DND-41 (cell line): ENCODE measurements around the gene TMEM270.

Experiments used
- ATAC-seq: fragments of 200-7000 bp; cut with Tn5 transposase; 3 replicates; pipeline ENCODE4 v1.9.1; 2021; ENCODE audit warnings: low read depth; ENCODE audit not compliant: insufficient read depth
- DNase-seq: peaks from one replicate; pipeline ENCODE4 v3.0.0-alpha.2; 2020
- H2AFZ ChIP-seq: 2 replicates; pipeline ENCODE4 v1.6.0; 2012; ENCODE audit warnings: low read depth, low read length
- H3K27ac ChIP-seq: 2 replicates; pipeline ENCODE4 v1.5.1; 2012; ENCODE audit warnings: low read length, inconsistent platforms
- H3K27me3 ChIP-seq: fragments of 200-600 bp; sonication (generic); 2 replicates; pipeline ENCODE4 v1.6.0; 2012; ENCODE audit warnings: low read length, mild to moderate bottlenecking, inconsistent platforms; ENCODE audit not compliant: insufficient read depth, poor library complexity
- H3K36me3 ChIP-seq: 2 replicates; pipeline ENCODE4 v1.5.1; 2012; ENCODE audit warnings: low read length, inconsistent platforms; ENCODE audit not compliant: insufficient read depth
- H3K4me1 ChIP-seq: 2 replicates; pipeline ENCODE4 v1.5.1; 2012; ENCODE audit warnings: mild to moderate bottlenecking, low read length; ENCODE audit not compliant: insufficient read depth
- H3K4me2 ChIP-seq: 2 replicates; pipeline ENCODE4 v1.6.0; 2012; ENCODE audit warnings: mild to moderate bottlenecking, moderate library complexity, low read length, inconsistent platforms; ENCODE audit not compliant: insufficient read depth
- H3K4me3 ChIP-seq, 2 experiments: fragments of 200-600 bp in 1 of 2; shearing (Covaris generic) in 1 of 2; 2 replicates each; pipeline ENCODE4 v1.5.1; 2012 to 2016; ENCODE audit warnings: inconsistent platforms in 2 of 2, low read length in 2 of 2, mild to moderate bottlenecking in 2 of 2, low read depth in 1 of 2, moderate library complexity in 1 of 2
- H3K79me2 ChIP-seq: 2 replicates; pipeline ENCODE4 v1.6.0; 2012; ENCODE audit warnings: low read length, inconsistent platforms; ENCODE audit not compliant: insufficient read depth
- H3K9ac ChIP-seq: 2 replicates; pipeline ENCODE4 v1.6.0; 2012; ENCODE audit warnings: low read depth, mild to moderate bottlenecking, inconsistent platforms, low read length, moderate library complexity
- H3K9me3 ChIP-seq: 2 replicates; pipeline ENCODE4 v1.5.1; 2012; ENCODE audit warnings: low read length, moderate library complexity, mild to moderate bottlenecking, inconsistent platforms; ENCODE audit not compliant: insufficient read depth, severe bottlenecking
- H4K20me1 ChIP-seq: 2 replicates; pipeline ENCODE4 v1.6.0; 2012; ENCODE audit warnings: low read length; ENCODE audit not compliant: insufficient read depth
- EZH2 ChIP-seq: IDR thresholded peaks from 3 replicates; pipeline ENCODE4 v1.6.1; 2012; ENCODE audit warnings: borderline replicate concordance, low read depth, mild to moderate bottlenecking, moderate library complexity, low read length, inconsistent platforms; ENCODE audit not compliant: severe bottlenecking
- TF ChIP-seq, protein P1 (sequence below): IDR thresholded peaks from 2 replicates; pipeline ENCODE4 v1.5.1; 2012; ENCODE audit warnings: borderline replicate concordance, low read length, moderate library complexity, mild to moderate bottlenecking; ENCODE audit not compliant: poor library complexity, severe bottlenecking; ENCODE audit errors: extremely low read depth

The TMEM270 gene

DNA sequence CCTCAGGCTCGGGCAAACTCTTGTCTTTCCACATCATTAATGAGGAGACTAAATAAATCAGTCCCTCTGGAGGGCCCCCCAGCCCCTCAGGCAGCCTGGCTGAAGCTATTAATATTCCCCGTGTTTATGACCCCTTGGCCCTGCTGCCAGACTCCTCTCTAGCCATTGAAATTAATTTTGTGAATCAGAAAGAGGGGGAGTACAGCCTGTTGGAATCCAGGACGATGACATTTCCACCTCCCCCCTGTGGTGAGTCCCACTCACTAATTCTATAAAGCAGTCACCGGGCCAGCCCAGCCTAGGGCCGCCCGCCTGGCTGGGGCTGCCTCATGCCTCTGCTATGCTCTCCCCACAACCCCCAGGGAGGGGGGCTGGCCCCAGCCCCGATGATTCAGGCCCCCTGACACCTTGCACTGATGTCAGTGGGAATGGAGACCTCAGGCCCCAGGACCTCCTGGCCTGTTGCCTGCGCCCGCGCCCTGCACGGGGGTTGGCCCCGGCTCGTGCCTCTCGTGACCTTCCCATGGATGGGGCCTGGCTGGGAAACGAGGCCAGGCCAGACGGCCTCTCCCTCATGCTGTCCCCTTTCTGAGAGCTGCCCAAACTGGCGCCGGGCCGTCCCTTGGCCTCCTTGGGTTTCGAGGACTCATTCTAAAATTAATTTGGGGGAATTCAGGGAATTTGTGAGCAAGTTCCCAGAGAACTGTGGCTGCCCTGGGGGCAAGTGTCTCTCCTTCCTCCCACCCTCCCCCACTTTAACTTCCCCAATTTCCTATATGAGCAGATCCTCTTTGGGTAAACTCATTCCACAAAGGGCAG lies 34.0 kb downstream of the TMEM270 start:
- no peaks in the 10 kb centered on the region for H3K4me1 ChIP-seq
- no peak for DNase-seq
- no peak overlapping the region for H3K9ac ChIP-seq
- H4K20me1 ChIP-seq = no peaks in the 10 kb centered on the region
- no peak for TF ChIP-seq EZH2
- TF ChIP-seq, protein P1, sequence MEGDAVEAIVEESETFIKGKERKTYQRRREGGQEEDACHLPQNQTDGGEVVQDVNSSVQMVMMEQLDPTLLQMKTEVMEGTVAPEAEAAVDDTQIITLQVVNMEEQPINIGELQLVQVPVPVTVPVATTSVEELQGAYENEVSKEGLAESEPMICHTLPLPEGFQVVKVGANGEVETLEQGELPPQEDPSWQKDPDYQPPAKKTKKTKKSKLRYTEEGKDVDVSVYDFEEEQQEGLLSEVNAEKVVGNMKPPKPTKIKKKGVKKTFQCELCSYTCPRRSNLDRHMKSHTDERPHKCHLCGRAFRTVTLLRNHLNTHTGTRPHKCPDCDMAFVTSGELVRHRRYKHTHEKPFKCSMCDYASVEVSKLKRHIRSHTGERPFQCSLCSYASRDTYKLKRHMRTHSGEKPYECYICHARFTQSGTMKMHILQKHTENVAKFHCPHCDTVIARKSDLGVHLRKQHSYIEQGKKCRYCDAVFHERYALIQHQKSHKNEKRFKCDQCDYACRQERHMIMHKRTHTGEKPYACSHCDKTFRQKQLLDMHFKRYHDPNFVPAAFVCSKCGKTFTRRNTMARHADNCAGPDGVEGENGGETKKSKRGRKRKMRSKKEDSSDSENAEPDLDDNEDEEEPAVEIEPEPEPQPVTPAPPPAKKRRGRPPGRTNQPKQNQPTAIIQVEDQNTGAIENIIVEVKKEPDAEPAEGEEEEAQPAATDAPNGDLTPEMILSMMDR = no peak
- H3K79me2 ChIP-seq = no peaks in the 10 kb centered on the region
- no peak overlapping the region for H3K4me3 ChIP-seq
- no peak for ATAC-seq
- H3K27me3 ChIP-seq = no peaks in the 10 kb centered on the region
- peaks cover 5% of the 10 kb centered on the region for H3K9me3 ChIP-seq
- no peaks in the 10 kb centered on the region for H3K36me3 ChIP-seq
- no peak overlapping the region for H3K4me2 ChIP-seq
- H3K27ac ChIP-seq = no peak overlapping the region
- H2AFZ ChIP-seq = no peak overlapping the region

- Histone ChIP-seq H3K9me3 (peaks cover 5% of the 10 kb centered on the region), H3K9ac (no peak overlapping the region), H3K36me3 (no peaks in the 10 kb centered on the region), H3K27me3 (no peaks in the 10 kb centered on the region), H3K27ac (no peak overlapping the region), H4K20me1 (no peaks in the 10 kb centered on the region), H3K4me1 (no peaks in the 10 kb centered on the region), H3K4me2 (no peak overlapping the region), H2AFZ (no peak overlapping the region), H3K79me2 (no peaks in the 10 kb centered on the region), H3K4me3 (no peak overlapping the region)
- TF ChIP-seq, protein P1 = no peak
- no peak for TF ChIP-seq EZH2
- DNase-seq (no peak), ATAC-seq (no peak)
Observed at GRCh38 chr7:73895626-73896025, 34.7 kb downstream of the TMEM270 start.

DNA sequence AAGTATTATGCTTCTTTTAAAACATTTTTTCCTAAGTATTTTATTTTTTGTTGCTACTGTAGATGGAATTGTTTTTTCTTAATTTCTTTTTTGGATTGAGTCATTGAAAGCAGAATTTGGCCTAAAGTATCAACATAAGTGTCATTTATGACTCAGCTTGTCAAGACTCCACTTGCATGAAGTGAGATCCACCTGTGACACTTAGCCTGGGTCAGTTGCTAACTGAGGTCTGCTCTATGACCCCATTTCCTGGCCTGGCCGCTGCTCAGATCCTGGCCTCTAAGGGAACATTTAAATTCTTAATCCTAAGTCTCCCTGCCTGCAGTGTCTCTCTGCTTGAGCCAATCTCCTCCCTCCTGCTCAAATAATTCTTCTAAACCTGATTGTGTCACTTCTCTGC lies 35.5 kb downstream of the TMEM270 start:
- ATAC-seq (no peak), DNase-seq (no peak)
- TF ChIP-seq EZH2 = no peak
- TF ChIP-seq, protein P1 = no peak
- no peak overlapping the region for H3K9ac ChIP-seq
- no peaks in the 10 kb centered on the region for H3K27me3 ChIP-seq
- H3K4me3 ChIP-seq = no peak overlapping the region
- H2AFZ ChIP-seq = no peak overlapping the region
- no peaks in the 10 kb centered on the region for H3K4me1 ChIP-seq
- H3K9me3 ChIP-seq = peaks cover 5% of the 10 kb centered on the region
- H3K79me2 ChIP-seq = no peaks in the 10 kb centered on the region
- no peaks in the 10 kb centered on the region for H3K36me3 ChIP-seq
- no peak overlapping the region for H3K27ac ChIP-seq
- H4K20me1 ChIP-seq = no peaks in the 10 kb centered on the region
- H3K4me2 ChIP-seq = no peak overlapping the region
